ENCODE data around the gene ZCCHC17. TPM values are rescaled to one million over a fixed set of nuclear protein-coding genes. Genes with fewer than 3 reads are reported as not detected.

ZCCHC17 gene
- total RNA-seq, 1 experiment from 2014 or later: 26.8 TPM

DNA sequence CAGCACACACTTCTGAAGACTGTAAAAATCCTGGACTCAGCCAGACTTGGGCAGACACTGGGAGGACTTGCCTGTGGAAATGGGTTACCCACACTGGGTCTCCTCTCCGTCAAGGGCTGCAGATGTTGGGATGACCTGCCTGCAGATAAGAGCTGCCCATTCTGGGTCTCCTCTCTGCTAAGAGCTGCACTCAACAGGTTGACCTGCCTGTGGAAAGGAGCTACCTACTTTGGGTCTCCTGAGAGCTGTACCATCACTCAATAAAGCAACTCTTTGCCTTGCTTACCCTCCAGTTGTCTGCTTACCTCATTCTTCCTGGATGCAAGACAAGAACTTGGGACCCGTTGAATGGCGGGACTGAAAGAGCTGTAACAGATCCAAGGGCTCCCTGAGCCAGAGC lies 28.2 kb downstream of the ZCCHC17 start:
- intact Hi-C loops (cut with micrococcal nuclease; ENCODE audit: unreplicated experiment): no loop called here
- CTCF ChIA-PET: no interaction called here
- H3K79me2 ChIP-seq (ENCODE audit: low read depth): no peaks in the 10 kb centered on the region

GRCh38 chr1:31326461-31326860 lies 29.6 kb downstream of the ZCCHC17 start:
- no peaks in the 10 kb centered on the region for H3F3A ChIP-seq (ENCODE audit: insufficient read depth, low read depth)
- intact Hi-C loops (cut with micrococcal nuclease; ENCODE audit: unreplicated experiment): no loop called here
- H3K27ac ChIP-seq: no peak overlapping the region
- no peaks in the 10 kb centered on the region for H4K20me1 ChIP-seq (ENCODE audit: insufficient read depth)
- H3K9me3 ChIP-seq (ENCODE audit: insufficient read depth, low read depth): no peaks in the 10 kb centered on the region
- CTCF ChIA-PET: no interaction called here
- BruUV-seq (replicated peaks): no TSS peak
- no peak overlapping the region for H3K4me3 ChIP-seq
- POLR2A ChIA-PET (ENCODE audit: unreplicated experiment): no interaction called here
- no peak for DNase-seq
- no peak overlapping the region for H3K4me2 ChIP-seq
- H3K36me3 ChIP-seq (ENCODE audit: low read depth): no peaks in the 10 kb centered on the region
- H2AFZ ChIP-seq: no peak overlapping the region
- no peaks in the 10 kb centered on the region for H3K9me2 ChIP-seq (ENCODE audit: insufficient read depth)
- TF ChIP-seq EZH2 (IDR thresholded peaks at IDR 0.05; ENCODE audit: low read depth): no peak
- TF ChIP-seq, protein P1, sequence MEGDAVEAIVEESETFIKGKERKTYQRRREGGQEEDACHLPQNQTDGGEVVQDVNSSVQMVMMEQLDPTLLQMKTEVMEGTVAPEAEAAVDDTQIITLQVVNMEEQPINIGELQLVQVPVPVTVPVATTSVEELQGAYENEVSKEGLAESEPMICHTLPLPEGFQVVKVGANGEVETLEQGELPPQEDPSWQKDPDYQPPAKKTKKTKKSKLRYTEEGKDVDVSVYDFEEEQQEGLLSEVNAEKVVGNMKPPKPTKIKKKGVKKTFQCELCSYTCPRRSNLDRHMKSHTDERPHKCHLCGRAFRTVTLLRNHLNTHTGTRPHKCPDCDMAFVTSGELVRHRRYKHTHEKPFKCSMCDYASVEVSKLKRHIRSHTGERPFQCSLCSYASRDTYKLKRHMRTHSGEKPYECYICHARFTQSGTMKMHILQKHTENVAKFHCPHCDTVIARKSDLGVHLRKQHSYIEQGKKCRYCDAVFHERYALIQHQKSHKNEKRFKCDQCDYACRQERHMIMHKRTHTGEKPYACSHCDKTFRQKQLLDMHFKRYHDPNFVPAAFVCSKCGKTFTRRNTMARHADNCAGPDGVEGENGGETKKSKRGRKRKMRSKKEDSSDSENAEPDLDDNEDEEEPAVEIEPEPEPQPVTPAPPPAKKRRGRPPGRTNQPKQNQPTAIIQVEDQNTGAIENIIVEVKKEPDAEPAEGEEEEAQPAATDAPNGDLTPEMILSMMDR (conservative IDR thresholded peaks at IDR 0.05): no peak
- no peaks in the 10 kb centered on the region for H3K4me1 ChIP-seq (replicated peaks; ENCODE audit: insufficient read depth)
- H3K79me2 ChIP-seq (ENCODE audit: low read depth): no peaks in the 10 kb centered on the region
- no peaks in the 10 kb centered on the region for H3K27me3 ChIP-seq (ENCODE audit: insufficient read depth, low read depth)

More for the DNA sequence above, 28.2 kb downstream of the ZCCHC17 start:
- no peak for DNase-seq
- H3K27ac ChIP-seq: no peak overlapping the region
- no peaks in the 10 kb centered on the region for H3K27me3 ChIP-seq (ENCODE audit: insufficient read depth, low read depth)
- no peaks in the 10 kb centered on the region for H3K4me1 ChIP-seq (replicated peaks; ENCODE audit: insufficient read depth)
- TF ChIP-seq, protein P1 (conservative IDR thresholded peaks at IDR 0.05): no peak
- TF ChIP-seq EZH2 (IDR thresholded peaks at IDR 0.05; ENCODE audit: low read depth): no peak
- no peaks in the 10 kb centered on the region for H4K20me1 ChIP-seq (ENCODE audit: insufficient read depth)
- no peaks in the 10 kb centered on the region; the same call in 1 of the 2 replicates for H3K36me3 ChIP-seq (ENCODE audit: low read depth)
- H2AFZ ChIP-seq: no peak overlapping the region
- no peaks in the 10 kb centered on the region for H3K9me3 ChIP-seq (ENCODE audit: insufficient read depth, low read depth)
- no peak overlapping the region for H3K4me3 ChIP-seq
- POLR2A ChIA-PET (ENCODE audit: unreplicated experiment): no interaction called here
- H3F3A ChIP-seq (ENCODE audit: insufficient read depth, low read depth): no peaks in the 10 kb centered on the region
- no TSS peak for BruUV-seq (replicated peaks)
- no peak overlapping the region for H3K4me2 ChIP-seq
- no peaks in the 10 kb centered on the region for H3K9me2 ChIP-seq (ENCODE audit: insufficient read depth)

DNA sequence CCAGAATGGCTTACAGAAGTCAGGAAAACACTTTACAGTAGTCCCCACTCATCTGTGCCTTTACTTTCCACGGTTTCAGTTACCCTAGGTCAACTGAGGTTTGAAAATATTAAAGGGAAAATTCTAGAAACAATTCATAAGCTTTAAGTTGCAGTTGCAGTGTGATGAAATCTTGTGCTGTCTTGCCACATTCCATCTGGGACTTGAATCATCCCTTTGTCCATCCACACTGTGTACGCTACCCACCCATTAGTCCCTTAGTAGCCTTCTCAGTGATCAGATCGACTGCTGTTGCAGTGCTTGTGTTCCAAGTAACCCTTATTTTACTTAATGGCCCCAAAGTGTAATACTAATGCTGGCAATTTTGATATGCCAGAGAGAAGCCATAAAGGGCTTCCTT lies 30.5 kb downstream of the ZCCHC17 start:
- no peaks in the 10 kb centered on the region for H3K9me2 ChIP-seq (ENCODE audit: insufficient read depth)
- no peaks in the 10 kb centered on the region for H3K9me3 ChIP-seq (ENCODE audit: insufficient read depth, low read depth)
- no peaks in the 10 kb centered on the region for H3K36me3 ChIP-seq (ENCODE audit: low read depth)
- H3K4me2 ChIP-seq: no peak overlapping the region
- no peaks in the 10 kb centered on the region for H3F3A ChIP-seq (ENCODE audit: insufficient read depth, low read depth)
- H4K20me1 ChIP-seq (ENCODE audit: insufficient read depth): no peaks in the 10 kb centered on the region
- ChIA-PET CTCF (no interaction called here), POLR2A (ENCODE audit: unreplicated experiment) (no interaction called here)
- intact Hi-C loops (cut with micrococcal nuclease; ENCODE audit: unreplicated experiment): no loop called here
- no peaks in the 10 kb centered on the region for H3K27me3 ChIP-seq (ENCODE audit: insufficient read depth, low read depth)
- no peaks in the 10 kb centered on the region for H3K79me2 ChIP-seq (ENCODE audit: low read depth)
- DNase-seq: no peak
- no peak for TF ChIP-seq EZH2 (IDR thresholded peaks at IDR 0.05; ENCODE audit: low read depth)
- TF ChIP-seq, protein P1 (conservative IDR thresholded peaks at IDR 0.05): no peak
- no peak overlapping the region for H2AFZ ChIP-seq
- H3K4me1 ChIP-seq (replicated peaks; ENCODE audit: insufficient read depth): no peaks in the 10 kb centered on the region
- H3K4me3 ChIP-seq: no peak overlapping the region
- H3K27ac ChIP-seq: 0 out of 2 replicates have a peak overlapping the region, but pooled peaks have one; percentile 39
- BruUV-seq (replicated peaks): no TSS peak

All from PC-9 (cell line).